ENCODE data around the gene NFATC2. TPM values are rescaled to one million over a fixed set of nuclear protein-coding genes. Genes with fewer than 3 reads are reported as not detected.
A peak's percentile ranks its signal among the peaks of the same experiment; 100 is the strongest.

The NFATC2 gene
- total RNA-seq, 4 donors from 2014 or later, result 8.8 to 15.6 (median 13.0) TPM

DNA sequence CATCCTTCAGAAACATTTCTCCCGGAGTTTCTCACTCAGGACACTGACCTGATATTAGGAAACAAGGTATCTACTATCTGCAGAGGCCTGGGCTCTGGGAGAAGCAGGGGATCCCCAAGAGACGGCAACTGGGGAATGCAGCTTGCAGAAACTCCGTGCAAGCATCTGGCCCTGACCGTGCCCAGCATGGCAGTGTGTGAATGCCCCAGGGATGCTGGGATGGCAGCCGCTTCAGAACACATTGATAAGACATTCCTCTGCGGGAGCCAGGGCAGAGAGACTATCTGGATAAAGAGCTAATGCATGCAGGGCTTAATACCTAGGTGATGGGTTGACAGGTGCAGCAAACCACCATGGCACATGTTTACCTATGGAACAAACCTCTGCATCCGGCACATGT is 55.4 kb downstream of the NFATC2 start:
- TF ChIP-seq EP300 (IDR thresholded peaks at IDR 0.05), result no peak
- TF ChIP-seq, protein P1, sequence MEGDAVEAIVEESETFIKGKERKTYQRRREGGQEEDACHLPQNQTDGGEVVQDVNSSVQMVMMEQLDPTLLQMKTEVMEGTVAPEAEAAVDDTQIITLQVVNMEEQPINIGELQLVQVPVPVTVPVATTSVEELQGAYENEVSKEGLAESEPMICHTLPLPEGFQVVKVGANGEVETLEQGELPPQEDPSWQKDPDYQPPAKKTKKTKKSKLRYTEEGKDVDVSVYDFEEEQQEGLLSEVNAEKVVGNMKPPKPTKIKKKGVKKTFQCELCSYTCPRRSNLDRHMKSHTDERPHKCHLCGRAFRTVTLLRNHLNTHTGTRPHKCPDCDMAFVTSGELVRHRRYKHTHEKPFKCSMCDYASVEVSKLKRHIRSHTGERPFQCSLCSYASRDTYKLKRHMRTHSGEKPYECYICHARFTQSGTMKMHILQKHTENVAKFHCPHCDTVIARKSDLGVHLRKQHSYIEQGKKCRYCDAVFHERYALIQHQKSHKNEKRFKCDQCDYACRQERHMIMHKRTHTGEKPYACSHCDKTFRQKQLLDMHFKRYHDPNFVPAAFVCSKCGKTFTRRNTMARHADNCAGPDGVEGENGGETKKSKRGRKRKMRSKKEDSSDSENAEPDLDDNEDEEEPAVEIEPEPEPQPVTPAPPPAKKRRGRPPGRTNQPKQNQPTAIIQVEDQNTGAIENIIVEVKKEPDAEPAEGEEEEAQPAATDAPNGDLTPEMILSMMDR (IDR thresholded peaks at IDR 0.05), result no peak
- TF ChIP-seq POLR2A (IDR thresholded peaks at IDR 0.05; ENCODE audit: low read depth), result no peak
- TF ChIP-seq POLR2AphosphoS5 (IDR thresholded peaks at IDR 0.05), result no peak
- WGBS, result 57% methylated on average over 7 of the region's 7 CpGs
- Histone ChIP-seq H3K9me3 (no peaks in the 10 kb centered on the region), H3K27ac (replicated peaks in 1 of 4) (peak overlapping the region in 3 of 4 donors; percentile 19 to 42 (median 23)), H3K4me3 (peak overlapping the region in 1 of 4 donors; percentile 1), H3K27me3 (no peaks in the 10 kb centered on the region), H3K36me3 (no peaks in the 10 kb centered on the region), H3K4me1 (peaks cover 11 to 22% (median 19%) of the 10 kb centered on the region in 4 donors)
- no peak for DNase-seq (ENCODE audit: extremely low spot score)
- intact Hi-C loops (cut with DNase I), result no loop called here

DNA sequence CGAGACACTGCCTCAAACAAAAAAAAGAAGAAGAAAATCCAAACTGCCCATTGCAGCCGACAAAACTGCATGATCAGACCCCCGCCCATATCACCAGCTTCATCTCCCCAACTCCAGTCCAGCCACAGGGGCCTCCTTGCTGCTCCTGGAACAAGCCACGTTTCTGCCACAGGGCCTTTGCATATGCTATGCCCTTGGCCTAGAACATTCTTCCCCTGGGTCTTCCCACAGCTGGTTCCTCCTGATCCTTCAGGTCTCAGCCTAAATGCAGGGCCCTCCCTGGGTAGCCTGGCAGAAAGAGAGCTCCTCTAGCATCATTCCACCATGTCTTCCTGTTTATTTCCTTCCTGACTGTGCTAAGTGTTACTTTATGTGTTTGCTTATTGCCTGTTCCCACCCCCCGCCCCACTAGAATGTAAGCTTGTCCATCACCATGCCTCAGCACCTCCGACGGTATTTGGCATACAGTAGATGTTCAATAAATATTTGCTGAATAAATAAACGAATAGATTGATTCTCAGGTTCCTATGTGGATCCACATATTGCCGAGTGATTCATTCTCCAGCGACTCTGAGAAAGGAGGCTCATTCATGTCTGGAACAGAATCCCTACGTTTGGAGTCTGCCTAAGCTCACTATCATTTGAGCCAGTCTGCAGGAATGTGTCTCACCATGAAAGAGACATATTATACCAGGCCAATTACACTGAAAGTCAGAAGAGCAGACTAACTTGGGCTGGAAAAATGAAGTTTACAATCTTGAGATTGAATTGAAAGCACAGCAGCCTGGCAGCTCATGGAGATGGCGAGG is 56.1 kb downstream of the NFATC2 start:
- H3K4me3 ChIP-seq, result peak overlapping the region in 1 of 4 donors; percentile 1
- TF ChIP-seq POLR2A (IDR thresholded peaks at IDR 0.05; ENCODE audit: low read depth), result no peak
- TF ChIP-seq POLR2AphosphoS5 (IDR thresholded peaks at IDR 0.05), result no peak
- H3K36me3 ChIP-seq, result no peaks in the 10 kb centered on the region
- H3K4me1 ChIP-seq, result peaks cover 8 to 18% (median 15%) of the 10 kb centered on the region in 4 donors
- H3K27ac ChIP-seq (replicated peaks in 1 of 4), result no peak overlapping the region
- no peak for DNase-seq (ENCODE audit: extremely low spot score)
- 84% methylated on average over 12 of the region's 12 CpGs for WGBS
- intact Hi-C loops (cut with DNase I), result no loop called here
- no peaks in the 10 kb centered on the region for H3K27me3 ChIP-seq
- H3K9me3 ChIP-seq, result no peaks in the 10 kb centered on the region

DNA sequence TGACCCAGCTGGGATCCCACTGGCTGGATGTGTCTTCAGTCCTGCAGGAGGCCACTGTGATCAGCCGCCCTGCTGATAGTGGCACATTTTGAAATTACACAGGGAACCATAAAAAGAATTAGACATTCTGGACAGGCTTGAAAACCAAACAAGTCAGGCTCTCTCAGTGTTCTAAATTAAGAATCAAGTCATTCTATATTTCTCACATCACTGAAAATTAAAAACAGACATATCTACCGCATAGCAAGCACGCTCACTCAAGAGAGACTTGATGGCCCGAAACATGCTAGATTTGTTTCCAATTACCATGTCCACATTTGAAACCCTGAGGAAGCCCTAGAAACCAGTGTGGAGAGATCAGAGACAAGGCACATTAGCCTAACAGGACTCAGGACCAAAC is 57.7 kb downstream of the NFATC2 start:
- Histone ChIP-seq H3K27ac (replicated peaks in 1 of 4) (no peak overlapping the region), H3K4me3 (no peak overlapping the region), H3K4me1 (peaks cover 8 to 18% (median 15%) of the 10 kb centered on the region in 4 donors), H3K9me3 (no peaks in the 10 kb centered on the region), H3K36me3 (no peaks in the 10 kb centered on the region), H3K27me3 (no peaks in the 10 kb centered on the region)
- intact Hi-C loops (cut with DNase I), result no loop called here
- DNase-seq (ENCODE audit: extremely low spot score), result no peak
- TF ChIP-seq POLR2AphosphoS5 (IDR thresholded peaks at IDR 0.05) (no peak), EP300 (IDR thresholded peaks at IDR 0.05) (no peak), POLR2A (IDR thresholded peaks at IDR 0.05; ENCODE audit: low read depth) (no peak)
- WGBS, result 97% methylated on average over 4 of the region's 4 CpGs

DNA sequence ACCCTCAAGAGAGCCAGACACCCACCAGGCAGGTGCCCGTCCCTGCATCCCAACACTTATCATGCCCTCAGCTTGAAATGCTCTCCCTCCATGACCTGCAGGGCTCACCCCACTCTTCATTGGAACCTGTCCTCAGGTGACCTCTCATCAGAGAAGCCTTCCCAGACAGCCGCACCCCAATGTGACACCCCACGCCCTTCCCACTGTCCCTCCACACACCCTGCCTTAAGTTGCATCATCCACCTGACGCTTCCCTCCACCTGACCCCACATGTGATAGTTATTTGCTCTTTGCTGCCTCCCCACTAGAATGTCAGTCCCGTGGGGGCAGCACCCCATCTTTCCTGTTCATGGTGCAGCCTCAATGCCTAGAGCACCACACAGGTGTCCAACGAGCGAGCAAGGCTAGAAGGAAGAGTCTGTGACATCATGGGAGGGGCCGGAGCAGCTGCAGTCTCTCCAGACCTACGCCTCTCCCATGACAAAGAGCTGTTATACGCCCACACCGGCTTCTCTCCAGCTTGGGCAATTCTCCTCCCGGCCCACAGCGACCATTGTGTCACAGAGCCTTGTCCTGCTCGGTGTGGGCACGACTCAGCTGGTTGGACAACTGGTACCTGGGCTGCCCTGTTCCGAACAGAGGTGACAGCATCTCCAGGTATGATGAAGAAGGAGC is 58.2 kb downstream of the NFATC2 start:
- Histone ChIP-seq H3K36me3 (no peaks in the 10 kb centered on the region), H3K9me3 (no peaks in the 10 kb centered on the region), H3K4me3 (no peak overlapping the region), H3K4me1 (peaks cover 8 to 18% (median 15%) of the 10 kb centered on the region in 4 donors), H3K27me3 (no peaks in the 10 kb centered on the region), H3K27ac (replicated peaks in 1 of 4) (no peak overlapping the region)
- intact Hi-C loops (cut with DNase I), result no loop called here
- no peak for DNase-seq (ENCODE audit: extremely low spot score)
- 81% methylated on average over 16 of the region's 16 CpGs for WGBS
- TF ChIP-seq POLR2A (IDR thresholded peaks at IDR 0.05; ENCODE audit: low read depth), result no peak
- no peak for TF ChIP-seq POLR2AphosphoS5 (IDR thresholded peaks at IDR 0.05)
- no peak for TF ChIP-seq EP300 (IDR thresholded peaks at IDR 0.05)
- TF ChIP-seq, protein P1 (IDR thresholded peaks at IDR 0.05), result no peak

DNA sequence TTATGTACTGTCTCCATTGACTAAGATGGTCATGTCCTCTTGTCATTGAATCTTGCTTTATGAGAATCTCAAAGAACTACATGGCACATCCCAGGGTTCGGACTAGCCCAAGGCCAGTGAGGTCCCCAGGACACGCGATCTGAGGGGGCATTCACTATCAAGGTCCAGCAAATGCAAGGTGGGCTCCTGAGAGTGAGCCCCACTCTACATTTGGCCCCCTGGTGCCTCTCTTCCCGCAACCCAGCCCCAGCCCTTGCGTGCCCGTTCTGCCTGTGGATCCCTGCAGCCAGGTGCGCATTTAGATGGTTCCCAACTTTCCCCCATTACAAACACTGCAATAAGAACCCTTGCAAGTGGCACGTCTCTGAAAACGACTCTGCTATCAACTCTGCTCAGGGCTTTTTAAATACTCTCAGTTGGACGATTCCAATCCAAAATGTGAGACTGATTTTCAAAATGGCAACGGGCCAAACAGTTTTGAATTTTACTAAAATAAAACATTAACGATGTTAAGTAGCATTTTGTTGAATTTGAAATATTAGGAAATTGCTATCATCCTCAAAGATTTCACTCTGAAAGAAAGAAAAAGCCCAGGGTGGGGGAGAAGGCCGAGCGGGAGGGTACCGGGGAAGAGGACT is 59.6 kb downstream of the NFATC2 start:
- intact Hi-C loops (cut with DNase I), result no loop called here
- Histone ChIP-seq H3K27me3 (no peaks in the 10 kb centered on the region), H3K36me3 (no peaks in the 10 kb centered on the region), H3K9me3 (no peaks in the 10 kb centered on the region), H3K27ac (replicated peaks in 1 of 4) (no peak overlapping the region), H3K4me1 (peaks cover 7 to 12% (median 11%) of the 10 kb centered on the region in 4 donors), H3K4me3 (no peak overlapping the region)
- WGBS, result 94% methylated on average over 13 of the region's 15 CpGs
- DNase-seq (ENCODE audit: extremely low spot score), result no peak
- TF ChIP-seq, protein P1 (IDR thresholded peaks at IDR 0.05), result no peak
- no peak for TF ChIP-seq EP300 (IDR thresholded peaks at IDR 0.05)
- TF ChIP-seq POLR2AphosphoS5 (IDR thresholded peaks at IDR 0.05), result no peak
- no peak for TF ChIP-seq POLR2A (IDR thresholded peaks at IDR 0.05; ENCODE audit: low read depth)

Data from esophagus muscularis mucosa (tissue), 4 donors.